HEK293 (cell line): ENCODE results near the gene IL1RL2.

Experiments
- CTCF ChIP-seq: fragments of 450-650 bp; formaldehyde crosslinking; IDR thresholded peaks from 2 replicates; pipeline ENCODE4 v1.5.1; 2016; ENCODE audit warnings: missing biosample characterization, missing genetic modification characterization
- KLF16 ChIP-seq: fragments of 450-650 bp; formaldehyde crosslinking; IDR thresholded peaks from 2 replicates; pipeline ENCODE4 v1.5.1; 2017; ENCODE audit warnings: missing biosample characterization, missing genetic modification characterization
- MEIS1 ChIP-seq: sonication (generic); formaldehyde crosslinking; IDR thresholded peaks from 2 replicates; pipeline ENCODE4 v1.8.1; 2022; ENCODE audit warnings: missing genetic modification reagents, mild to moderate bottlenecking, borderline replicate concordance
- PRDM10 ChIP-seq: fragments of 450-650 bp; formaldehyde crosslinking; IDR thresholded peaks from 2 replicates; pipeline ENCODE4 v1.5.1; 2016; ENCODE audit warnings: missing biosample characterization, missing genetic modification characterization
- YY1 ChIP-seq: fragments of 450-650 bp; formaldehyde crosslinking; IDR thresholded peaks from 2 replicates; pipeline ENCODE4 v1.5.1; 2018; ENCODE audit warnings: missing biosample characterization, missing genetic modification characterization
- ZBTB49 ChIP-seq: fragments of 450-650 bp; formaldehyde crosslinking; IDR thresholded peaks from 2 replicates; pipeline ENCODE4 v1.5.1; 2016; ENCODE audit warnings: missing biosample characterization, missing genetic modification characterization, low read depth
- ZFP69B ChIP-seq: fragments of 450-650 bp; formaldehyde crosslinking; IDR thresholded peaks from 2 replicates; pipeline ENCODE4 v1.5.1; 2016; ENCODE audit warnings: missing biosample characterization, missing genetic modification characterization
- ZNF24 ChIP-seq: fragments of 450-650 bp; formaldehyde crosslinking; IDR thresholded peaks from 2 replicates; pipeline ENCODE4 v1.5.1; 2016; ENCODE audit warnings: missing biosample characterization, missing genetic modification characterization
- ZNF624 ChIP-seq: fragments of 450-650 bp; formaldehyde crosslinking; IDR thresholded peaks from 2 replicates; pipeline ENCODE4 v1.5.1; 2017; ENCODE audit warnings: missing biosample characterization, missing genetic modification characterization
- ZNF660 ChIP-seq: fragments of 450-650 bp; IDR thresholded peaks from 2 replicates; pipeline ENCODE4 v1.5.1; 2018; ENCODE audit warnings: missing biosample characterization, mild to moderate bottlenecking, missing genetic modification characterization
- ZNF704 ChIP-seq: fragments of 450-650 bp; formaldehyde crosslinking; IDR thresholded peaks from 2 replicates; pipeline ENCODE4 v1.5.1; 2016; ENCODE audit warnings: missing biosample characterization, missing genetic modification characterization

- TF ChIP-seq CTCF (tag by site-specific recombination) (no peak), ZNF660 (tag by site-specific recombination) (no peak), ZNF624 (no peak), MEIS1 (CRISPR knock-in tag) (no peak), ZBTB49 (tag by site-specific recombination) (no peak), ZNF704 (no peak), ZNF24 (tag by site-specific recombination) (no peak), KLF16 (tag by site-specific recombination) (no peak), YY1 (no peak), ZFP69B (tag by site-specific recombination) (no peak), PRDM10 (no peak)
These were observed 70.1 kb downstream of the IL1RL2 start for GRCh38 chr2:102256874-102257462.
